ENCODE measurements around the gene PYY.

DNA sequence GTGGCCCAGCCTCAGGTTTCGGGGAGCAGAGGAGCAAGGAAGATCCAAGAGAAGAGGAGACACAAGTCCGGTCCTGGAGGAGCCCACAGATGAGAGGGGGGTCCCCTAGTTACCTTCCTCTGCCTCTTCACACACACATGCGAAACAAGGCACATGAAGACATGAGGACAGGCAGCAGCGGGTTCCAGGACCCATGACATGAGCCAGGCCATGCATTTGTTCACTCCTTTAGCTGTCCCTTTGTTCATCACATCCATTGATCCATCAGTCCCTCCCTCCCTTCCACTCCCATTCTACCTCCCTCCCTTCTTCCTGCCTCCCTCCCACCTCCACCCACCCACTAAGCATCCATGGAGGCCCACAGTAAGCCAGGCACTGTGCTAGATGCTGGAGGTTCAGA, 20.8 kb downstream of the PYY start:
- TF ChIP-seq, protein P1, sequence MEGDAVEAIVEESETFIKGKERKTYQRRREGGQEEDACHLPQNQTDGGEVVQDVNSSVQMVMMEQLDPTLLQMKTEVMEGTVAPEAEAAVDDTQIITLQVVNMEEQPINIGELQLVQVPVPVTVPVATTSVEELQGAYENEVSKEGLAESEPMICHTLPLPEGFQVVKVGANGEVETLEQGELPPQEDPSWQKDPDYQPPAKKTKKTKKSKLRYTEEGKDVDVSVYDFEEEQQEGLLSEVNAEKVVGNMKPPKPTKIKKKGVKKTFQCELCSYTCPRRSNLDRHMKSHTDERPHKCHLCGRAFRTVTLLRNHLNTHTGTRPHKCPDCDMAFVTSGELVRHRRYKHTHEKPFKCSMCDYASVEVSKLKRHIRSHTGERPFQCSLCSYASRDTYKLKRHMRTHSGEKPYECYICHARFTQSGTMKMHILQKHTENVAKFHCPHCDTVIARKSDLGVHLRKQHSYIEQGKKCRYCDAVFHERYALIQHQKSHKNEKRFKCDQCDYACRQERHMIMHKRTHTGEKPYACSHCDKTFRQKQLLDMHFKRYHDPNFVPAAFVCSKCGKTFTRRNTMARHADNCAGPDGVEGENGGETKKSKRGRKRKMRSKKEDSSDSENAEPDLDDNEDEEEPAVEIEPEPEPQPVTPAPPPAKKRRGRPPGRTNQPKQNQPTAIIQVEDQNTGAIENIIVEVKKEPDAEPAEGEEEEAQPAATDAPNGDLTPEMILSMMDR (IDR thresholded peaks at IDR 0.05): no peak
- no peak for TF ChIP-seq POLR2AphosphoS5 (IDR thresholded peaks at IDR 0.05; ENCODE audit: insufficient read depth in 1 of 2, low read depth in 1 of 2)
